Coronary artery (tissue), 2 donors: ENCODE measurements around the gene NXN.

Experiments
- DNase-seq: peaks from one replicate; pipeline ENCODE4 v3.0.0-alpha.2; 2017; ENCODE audit warnings: low spot score
- H3K27ac ChIP-seq, 2 donors: fragments of 200-600 bp; sonication (generic); one replicate each; pipeline ENCODE4 v1.5.1; 2016 to 2019
- H3K4me3 ChIP-seq: fragments of 200-600 bp; sonication (generic); 2 replicates; pipeline ENCODE4 v1.5.1; 2016; ENCODE audit warnings: mild to moderate bottlenecking, moderate library complexity
- CTCF ChIP-seq: fragments of 200-600 bp; sonication (generic); IDR thresholded peaks from one replicate; pipeline ENCODE4 v1.5.1; 2019; ENCODE audit warnings: antibody characterized with exemption

Gene NXN

GRCh38 chr17:1006054-1006453, 26.5 kb upstream of the NXN start:
- peak overlapping the region; percentile 23 for H3K4me3 ChIP-seq
- peak; percentile 77 for DNase-seq
- TF ChIP-seq CTCF: no peak
- H3K27ac ChIP-seq: peak overlapping the region; percentile 59 to 92

GRCh38 chr17:1005361-1005946, 25.9 kb upstream of the NXN start:
- TF ChIP-seq CTCF: no peak
- Histone ChIP-seq H3K27ac (peak overlapping the region; percentile 59 to 92), H3K4me3 (peak overlapping the region; percentile 23)
- peak; percentile 84 for DNase-seq

- Histone ChIP-seq H3K27ac (peak overlapping the region; percentile 59 to 92), H3K4me3 (no peak overlapping the region)
- no peak for TF ChIP-seq CTCF
- peak; percentile 74 for DNase-seq
Measured at GRCh38 chr17:1004769-1005295, 25.3 kb upstream of the NXN start.

GRCh38 chr17:1003972-1004768, 24.6 kb upstream of the NXN start:
- Histone ChIP-seq H3K27ac (peak overlapping the region; percentile 59 to 92), H3K4me3 (no peak overlapping the region)
- peak; percentile 71 for DNase-seq
- TF ChIP-seq CTCF: no peak

- Histone ChIP-seq H3K4me3 (no peak overlapping the region), H3K27ac (peak overlapping the region; percentile 59 to 92)
- TF ChIP-seq CTCF: no peak
- DNase-seq: no peak
Measured at GRCh38 chr17:1003633-1003971, 24.0 kb upstream of the NXN start.

- Histone ChIP-seq H3K27ac (peak overlapping the region; percentile 59 to 92), H3K4me3 (no peak overlapping the region)
- DNase-seq: no peak
- TF ChIP-seq CTCF: no peak
Measured at GRCh38 chr17:1002771-1003555, 23.4 kb upstream of the NXN start.
